Nephron progenitor cell (in vitro differentiated cells): ENCODE results near the gene TM7SF3.

Experiments
- DNase-seq: peaks from one replicate; pipeline ENCODE4 v3.0.0; 2021
- H3K27ac Mint-ChIP-seq: 2 replicates; pipeline ENCODE4 v1.8.0; 2021; ENCODE audit warnings: mild to moderate bottlenecking, moderate library complexity, mixed read lengths
- H3K27me3 Mint-ChIP-seq: 2 replicates; pipeline ENCODE4 v1.8.0; 2021; ENCODE audit warnings: mild to moderate bottlenecking, low read depth, mixed read lengths; ENCODE audit not compliant: poor library complexity
- H3K36me3 Mint-ChIP-seq: 2 replicates; pipeline ENCODE4 v1.8.0; 2021; ENCODE audit warnings: low read depth, mixed read lengths
- H3K4me1 Mint-ChIP-seq: 2 replicates; pipeline ENCODE4 v1.8.0; 2021; ENCODE audit warnings: mixed read lengths
- H3K4me3 Mint-ChIP-seq: 2 replicates; pipeline ENCODE4 v1.8.0; 2021; ENCODE audit warnings: mild to moderate bottlenecking, moderate library complexity, mixed read lengths
- H3K9me3 Mint-ChIP-seq: 2 replicates; pipeline ENCODE4 v1.8.0; 2021; ENCODE audit warnings: mild to moderate bottlenecking, moderate library complexity, mixed read lengths
- CTCF ChIP-seq: fragments of 200-600 bp; sonication (generic); IDR thresholded peaks from 2 replicates; pipeline ENCODE4 v1.5.0; 2021; ENCODE audit warnings: antibody characterized with exemption

Gene TM7SF3

GRCh38 chr12:26941215-26941594 lies 73.0 kb downstream of the TM7SF3 start:
- no peak overlapping the region for H3K4me3 Mint-ChIP-seq
- H3K27me3 Mint-ChIP-seq: no peaks in the 10 kb centered on the region
- no peak overlapping the region for H3K27ac Mint-ChIP-seq
- peaks cover 34% of the 10 kb centered on the region for H3K4me1 Mint-ChIP-seq
- peaks cover 47% of the 10 kb centered on the region for H3K36me3 Mint-ChIP-seq
- no peak for TF ChIP-seq CTCF
- DNase-seq: no peak
- peaks cover 38% of the 10 kb centered on the region for H3K9me3 Mint-ChIP-seq

GRCh38 chr12:26940516-26941214 lies 73.5 kb downstream of the TM7SF3 start:
- no peak overlapping the region for H3K27ac Mint-ChIP-seq
- peaks cover 40% of the 10 kb centered on the region for H3K4me1 Mint-ChIP-seq
- DNase-seq: no peak
- no peaks in the 10 kb centered on the region for H3K27me3 Mint-ChIP-seq
- H3K36me3 Mint-ChIP-seq: peaks cover 42% of the 10 kb centered on the region
- no peak for TF ChIP-seq CTCF
- peak overlapping the region; percentile 95 for H3K4me3 Mint-ChIP-seq
- peaks cover 32% of the 10 kb centered on the region for H3K9me3 Mint-ChIP-seq

GRCh38 chr12:26939953-26940352 lies 74.2 kb downstream of the TM7SF3 start:
- no peak for TF ChIP-seq CTCF
- no peak for DNase-seq
- Mint-ChIP-seq H3K9me3 (peaks cover 27% of the 10 kb centered on the region), H3K27ac (no peak overlapping the region), H3K4me1 (peaks cover 47% of the 10 kb centered on the region), H3K27me3 (no peaks in the 10 kb centered on the region), H3K4me3 (peak overlapping the region; percentile 95), H3K36me3 (peaks cover 35% of the 10 kb centered on the region)

GRCh38 chr12:26939192-26939832 lies 74.9 kb downstream of the TM7SF3 start:
- Mint-ChIP-seq H3K4me3 (peak overlapping the region; percentile 95), H3K9me3 (peaks cover 22% of the 10 kb centered on the region), H3K36me3 (peaks cover 34% of the 10 kb centered on the region), H3K4me1 (peaks cover 52% of the 10 kb centered on the region), H3K27me3 (no peaks in the 10 kb centered on the region), H3K27ac (peak overlapping the region; percentile 98)
- DNase-seq: no peak
- TF ChIP-seq CTCF: no peak

GRCh38 chr12:26938701-26939062 lies 75.5 kb downstream of the TM7SF3 start:
- no peak for TF ChIP-seq CTCF
- H3K9me3 Mint-ChIP-seq: peaks cover 15% of the 10 kb centered on the region
- peak overlapping the region; percentile 95 for H3K4me3 Mint-ChIP-seq
- H3K4me1 Mint-ChIP-seq: peaks cover 52% of the 10 kb centered on the region
- H3K36me3 Mint-ChIP-seq: peaks cover 33% of the 10 kb centered on the region
- no peaks in the 10 kb centered on the region for H3K27me3 Mint-ChIP-seq
- peak; percentile 71 for DNase-seq
- peak overlapping the region; percentile 100 for H3K27ac Mint-ChIP-seq
